Retinal pigment epithelial cell (primary cell): ENCODE measurements around the gene RMND1.
"Not testable (repeated sequence)": the region's sequence is repeated elsewhere in the genome, so short reads cannot be mapped to it uniquely, and the experiment has no call there.

Experiments used
- DNase-seq: peaks from one replicate; pipeline ENCODE4 v3.0.0-alpha.2; 2010; ENCODE audit warnings: low read depth
- H3K4me3 ChIP-seq: 2 replicates; pipeline ENCODE4 v1.5.1; 2011; ENCODE audit warnings: mild to moderate bottlenecking, low read length, control low read depth, moderate library complexity
- TF ChIP-seq, protein P1 (sequence below): conservative IDR thresholded peaks from 2 replicates; pipeline ENCODE4 v1.5.1; 2011; ENCODE audit warnings: low read depth, low read length, control low read depth, inconsistent platforms

The RMND1 gene

DNA sequence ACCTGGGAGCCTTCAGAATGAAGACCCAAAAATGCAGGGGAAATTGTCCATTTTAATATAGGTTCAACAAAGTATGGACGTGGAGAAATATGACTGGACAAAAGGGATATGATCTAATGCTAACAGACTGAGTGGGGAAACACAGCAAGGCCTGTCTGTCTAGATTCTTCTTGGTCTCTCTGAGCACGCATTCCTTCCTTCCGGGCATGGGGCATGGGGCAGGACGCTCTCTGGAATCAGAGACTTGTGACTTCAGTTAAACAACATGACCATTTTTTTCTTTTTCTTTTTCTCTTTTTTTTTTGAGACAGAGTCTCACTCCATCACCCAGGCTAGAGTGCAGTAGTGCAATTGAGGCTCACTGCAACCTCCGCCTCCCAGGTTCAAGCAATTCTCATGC, 92.4 kb downstream of the RMND1 start:
- H3K4me3 ChIP-seq: no peak overlapping the region
- TF ChIP-seq, protein P1, sequence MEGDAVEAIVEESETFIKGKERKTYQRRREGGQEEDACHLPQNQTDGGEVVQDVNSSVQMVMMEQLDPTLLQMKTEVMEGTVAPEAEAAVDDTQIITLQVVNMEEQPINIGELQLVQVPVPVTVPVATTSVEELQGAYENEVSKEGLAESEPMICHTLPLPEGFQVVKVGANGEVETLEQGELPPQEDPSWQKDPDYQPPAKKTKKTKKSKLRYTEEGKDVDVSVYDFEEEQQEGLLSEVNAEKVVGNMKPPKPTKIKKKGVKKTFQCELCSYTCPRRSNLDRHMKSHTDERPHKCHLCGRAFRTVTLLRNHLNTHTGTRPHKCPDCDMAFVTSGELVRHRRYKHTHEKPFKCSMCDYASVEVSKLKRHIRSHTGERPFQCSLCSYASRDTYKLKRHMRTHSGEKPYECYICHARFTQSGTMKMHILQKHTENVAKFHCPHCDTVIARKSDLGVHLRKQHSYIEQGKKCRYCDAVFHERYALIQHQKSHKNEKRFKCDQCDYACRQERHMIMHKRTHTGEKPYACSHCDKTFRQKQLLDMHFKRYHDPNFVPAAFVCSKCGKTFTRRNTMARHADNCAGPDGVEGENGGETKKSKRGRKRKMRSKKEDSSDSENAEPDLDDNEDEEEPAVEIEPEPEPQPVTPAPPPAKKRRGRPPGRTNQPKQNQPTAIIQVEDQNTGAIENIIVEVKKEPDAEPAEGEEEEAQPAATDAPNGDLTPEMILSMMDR: no peak
- DNase-seq: no peak

DNA sequence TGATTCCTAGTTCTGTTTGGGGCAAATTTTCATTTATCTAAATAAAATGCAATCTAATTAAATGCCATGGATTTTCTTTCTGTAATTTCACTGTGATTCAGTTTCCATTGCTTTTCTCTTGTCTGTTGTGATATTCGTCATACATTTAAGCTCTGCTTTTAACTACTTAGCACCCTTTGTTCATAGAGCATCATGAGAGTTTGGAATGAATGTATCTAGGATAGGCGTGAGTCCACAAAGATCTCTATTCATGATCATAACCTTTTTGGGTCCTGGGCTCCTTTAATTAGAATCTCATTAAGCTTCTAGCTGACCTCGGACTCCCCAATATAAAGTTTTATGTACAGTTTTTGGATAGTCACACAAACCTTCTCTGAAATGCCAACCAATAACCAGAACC, 93.5 kb downstream of the RMND1 start:
- TF ChIP-seq, protein P1: no peak
- no peak overlapping the region for H3K4me3 ChIP-seq
- no peak for DNase-seq

DNA sequence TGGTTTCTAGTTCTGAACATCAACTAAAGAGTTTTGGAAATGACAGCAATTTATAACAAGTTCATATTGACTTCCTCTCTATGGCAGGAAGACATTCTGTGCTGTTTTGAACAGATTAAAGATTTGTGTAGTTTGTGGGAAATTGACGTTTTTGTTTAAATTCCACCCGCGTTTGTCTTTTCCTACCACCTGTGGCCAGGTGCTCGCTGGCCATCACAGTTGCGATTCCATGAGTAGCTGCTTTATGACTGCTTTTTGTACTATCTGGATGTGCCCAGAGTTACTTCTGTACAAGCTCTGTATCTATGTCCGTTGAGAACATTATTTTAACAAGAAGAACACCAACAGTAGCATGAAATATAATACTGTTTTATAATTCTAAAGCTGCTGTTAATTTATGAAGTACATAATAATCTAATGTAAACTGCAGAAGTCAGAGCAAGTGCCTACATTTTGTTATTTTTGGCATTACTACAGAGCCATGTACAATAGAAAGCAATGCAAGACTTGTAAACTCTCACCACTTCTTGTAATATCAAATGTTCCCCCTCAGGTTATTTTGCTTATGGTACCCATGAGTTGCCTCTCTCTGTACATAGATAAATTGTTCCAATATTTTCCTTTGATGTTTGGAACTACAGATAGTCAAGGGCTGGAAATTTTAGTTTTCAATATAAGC, 94.0 kb downstream of the RMND1 start:
- TF ChIP-seq, protein P1: no peak
- DNase-seq: no peak
- no peak overlapping the region for H3K4me3 ChIP-seq

DNA sequence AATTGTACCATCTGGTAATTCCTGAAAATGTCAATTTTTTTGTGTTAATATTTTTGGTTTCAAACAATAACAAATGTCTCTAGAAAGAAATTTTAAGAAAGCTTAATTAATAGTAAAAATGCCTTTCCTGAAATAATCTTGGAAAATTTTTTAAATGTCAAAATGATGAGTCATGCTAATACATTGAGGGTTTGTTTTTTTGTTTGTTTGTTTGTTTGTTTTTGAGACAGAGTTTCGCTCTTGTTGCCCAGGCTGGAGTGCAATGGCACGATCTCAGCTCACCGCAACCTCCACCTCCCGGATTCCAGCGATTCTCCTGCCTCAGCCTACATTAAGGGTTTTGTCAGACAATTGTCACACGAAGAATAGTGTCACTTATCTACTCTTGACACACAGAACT, 94.9 kb downstream of the RMND1 start:
- H3K4me3 ChIP-seq, DNase-seq: not testable (repeated sequence)
